Smooth muscle cell (in vitro differentiated cells): ENCODE results near the gene ETV6. TPM values are rescaled to one million over a fixed set of nuclear protein-coding genes. Genes with fewer than 3 reads are reported as not detected.

Source experiments
- DNase-seq: peaks from one replicate; lab custom pipeline; 2025; ENCODE audit not compliant: unreplicated experiment; lab: John Stamatoyannopoulos, UW
- H2AFZ ChIP-seq: fragments of 200-600 bp; sonication (generic); 2 replicates; pipeline ENCODE4 v1.6.0; 2016; ENCODE audit warnings: antibody characterized with exemption, low read depth, mild to moderate bottlenecking
- H3F3A ChIP-seq: fragments of 200-600 bp; sonication (generic); 2 replicates; pipeline ENCODE4 v1.6.0; 2017; ENCODE audit warnings: antibody characterized with exemption, low read depth
- H3K27ac ChIP-seq: fragments of 200-600 bp; sonication (generic); 2 replicates; pipeline ENCODE4 v1.5.1; 2016; ENCODE audit warnings: low read depth, mild to moderate bottlenecking
- H3K27me3 ChIP-seq: fragments of 200-600 bp; sonication (generic); 2 replicates; pipeline ENCODE4 v1.6.1; 2016; ENCODE audit warnings: low read depth, mild to moderate bottlenecking
- H3K36me3 ChIP-seq: fragments of 200-600 bp; sonication (generic); 2 replicates; pipeline ENCODE4 v1.5.1; 2016; ENCODE audit warnings: low read depth
- H3K4me1 ChIP-seq: fragments of 200-600 bp; sonication (generic); 2 replicates; pipeline ENCODE4 v1.5.1; 2016; ENCODE audit warnings: low read depth
- H3K4me2 ChIP-seq: fragments of 200-600 bp; sonication (generic); 2 replicates; pipeline ENCODE4 v1.6.0; 2016; ENCODE audit warnings: mild to moderate bottlenecking
- H3K4me3 ChIP-seq: fragments of 200-600 bp; sonication (generic); 2 replicates; pipeline ENCODE4 v1.5.1; 2016; ENCODE audit warnings: mild to moderate bottlenecking
- H3K79me2 ChIP-seq: fragments of 200-600 bp; sonication (generic); 2 replicates; pipeline ENCODE4 v1.6.0; 2016; ENCODE audit warnings: low read depth, mild to moderate bottlenecking
- H3K9ac ChIP-seq: fragments of 200-600 bp; sonication (generic); 2 replicates; pipeline ENCODE4 v1.6.0; 2016; ENCODE audit warnings: low read depth
- H3K9me3 ChIP-seq: fragments of 200-600 bp; sonication (generic); replicated peaks from 2 replicates; pipeline ENCODE4 v1.5.1; 2016; ENCODE audit warnings: low read depth
- H4K20me1 ChIP-seq: fragments of 200-600 bp; sonication (generic); 2 replicates; pipeline ENCODE4 v1.6.0; 2016; ENCODE audit warnings: low read depth
- WGBS: methylation state at CpG from one replicate; pipeline ENCODE4 v1.1.7; 2016; ENCODE audit warnings: low lambda C conversion rate; 5-methylcytosine and 5-hydroxymethylcytosine counted together
- polyA plus RNA-seq: library from polyadenylated mRNA; unstranded; fragments of >200 nt; fragmentation: Nextera tagmentation; extraction: Ambion mirVana; gene quantifications from 2 replicates; pipeline ENCODE4 v1.2.1, GENCODE V29; 2016
- total RNA-seq: library from RNA; depleted of rRNA; stranded (reverse); fragments of >200 nt; gene quantifications from 2 replicates; pipeline ENCODE4 v1.2.3, GENCODE V29; 2014
- TF ChIP-seq, protein P1 (sequence below): fragments of 200-600 bp; sonication (generic); IDR thresholded peaks from 2 replicates; pipeline ENCODE4 v1.5.1; 2017; ENCODE audit warnings: borderline replicate concordance, mild to moderate bottlenecking, antibody characterized with exemption; ENCODE audit not compliant: insufficient read depth, poor library complexity, severe bottlenecking

Gene ETV6
- total and polyA plus RNA-seq, 2 experiments from 2014 or later = 11.5 to 23.8 TPM

DNA sequence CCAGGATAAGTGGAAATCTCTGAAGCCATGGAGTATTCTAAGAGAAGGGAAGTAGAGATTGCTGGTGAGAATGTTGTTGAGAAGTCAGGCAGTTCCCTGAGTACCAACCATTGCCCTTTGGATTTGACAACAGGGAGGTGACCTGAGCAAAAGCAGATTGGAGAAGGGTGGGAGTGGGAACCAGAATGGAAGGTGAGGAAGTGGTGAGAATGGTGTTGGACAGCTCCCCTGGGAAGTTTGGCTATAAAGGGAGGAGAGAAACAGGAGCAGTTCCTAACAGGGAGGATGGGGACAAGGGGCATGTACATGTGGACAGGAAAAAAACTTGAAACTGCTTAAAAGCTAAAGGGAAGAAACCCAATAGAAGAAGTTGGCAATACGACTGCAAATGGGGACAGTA is 198.1 kb downstream of the ETV6 start:
- Histone ChIP-seq H3K4me2 (no peak overlapping the region), H2AFZ (no peak overlapping the region), H3K4me3 (no peak overlapping the region), H3K9ac (no peak overlapping the region), H3K36me3 (no peaks in the 10 kb centered on the region), H4K20me1 (peaks cover 14% of the 10 kb centered on the region), H3K4me1 (no peaks in the 10 kb centered on the region), H3K27me3 (no peaks in the 10 kb centered on the region), H3F3A (no peaks in the 10 kb centered on the region), H3K79me2 (no peaks in the 10 kb centered on the region), H3K9me3 (no peaks in the 10 kb centered on the region), H3K27ac (no peak overlapping the region)
- 85% methylated on average over 1 of the region's 1 CpG for WGBS
- DNase-seq = no peak
- TF ChIP-seq, protein P1, sequence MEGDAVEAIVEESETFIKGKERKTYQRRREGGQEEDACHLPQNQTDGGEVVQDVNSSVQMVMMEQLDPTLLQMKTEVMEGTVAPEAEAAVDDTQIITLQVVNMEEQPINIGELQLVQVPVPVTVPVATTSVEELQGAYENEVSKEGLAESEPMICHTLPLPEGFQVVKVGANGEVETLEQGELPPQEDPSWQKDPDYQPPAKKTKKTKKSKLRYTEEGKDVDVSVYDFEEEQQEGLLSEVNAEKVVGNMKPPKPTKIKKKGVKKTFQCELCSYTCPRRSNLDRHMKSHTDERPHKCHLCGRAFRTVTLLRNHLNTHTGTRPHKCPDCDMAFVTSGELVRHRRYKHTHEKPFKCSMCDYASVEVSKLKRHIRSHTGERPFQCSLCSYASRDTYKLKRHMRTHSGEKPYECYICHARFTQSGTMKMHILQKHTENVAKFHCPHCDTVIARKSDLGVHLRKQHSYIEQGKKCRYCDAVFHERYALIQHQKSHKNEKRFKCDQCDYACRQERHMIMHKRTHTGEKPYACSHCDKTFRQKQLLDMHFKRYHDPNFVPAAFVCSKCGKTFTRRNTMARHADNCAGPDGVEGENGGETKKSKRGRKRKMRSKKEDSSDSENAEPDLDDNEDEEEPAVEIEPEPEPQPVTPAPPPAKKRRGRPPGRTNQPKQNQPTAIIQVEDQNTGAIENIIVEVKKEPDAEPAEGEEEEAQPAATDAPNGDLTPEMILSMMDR = no peak

GRCh38 chr12:11849757-11850504 is 200.5 kb downstream of the ETV6 start:
- WGBS = 95% methylated on average over 19 of the region's 19 CpGs
- H3K9me3 ChIP-seq = no peaks in the 10 kb centered on the region
- H2AFZ ChIP-seq = no peak overlapping the region
- no peaks in the 10 kb centered on the region for H3F3A ChIP-seq
- TF ChIP-seq, protein P1 = no peak
- peaks cover 3% of the 10 kb centered on the region for H3K36me3 ChIP-seq
- no peaks in the 10 kb centered on the region for H3K27me3 ChIP-seq
- no peak overlapping the region for H3K27ac ChIP-seq
- DNase-seq = no peak
- H3K4me1 ChIP-seq = no peaks in the 10 kb centered on the region
- no peak overlapping the region for H3K9ac ChIP-seq
- no peak overlapping the region for H3K4me2 ChIP-seq
- H3K79me2 ChIP-seq = no peaks in the 10 kb centered on the region
- peaks cover 19% of the 10 kb centered on the region for H4K20me1 ChIP-seq
- no peak overlapping the region for H3K4me3 ChIP-seq

DNA sequence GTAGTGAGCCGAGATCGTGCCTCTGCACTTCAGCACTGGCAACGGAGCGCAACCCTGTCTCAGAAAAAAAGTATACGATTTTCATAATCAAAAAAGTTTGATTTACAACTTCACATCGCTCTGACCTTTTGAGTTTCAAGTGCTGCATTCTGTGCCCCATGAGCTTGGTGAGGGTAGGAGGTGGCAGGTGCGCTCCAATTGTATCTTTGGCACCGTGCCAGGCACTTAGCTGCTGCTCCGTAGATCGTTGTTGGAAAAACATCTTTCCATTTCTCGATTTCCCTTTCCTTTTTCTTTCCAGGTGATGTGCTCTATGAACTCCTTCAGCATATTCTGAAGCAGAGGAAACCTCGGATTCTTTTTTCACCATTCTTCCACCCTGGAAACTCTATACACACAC is 203.7 kb downstream of the ETV6 start:
- no peaks in the 10 kb centered on the region for H3K27me3 ChIP-seq
- no peaks in the 10 kb centered on the region for H3K79me2 ChIP-seq
- H4K20me1 ChIP-seq = peaks cover 10% of the 10 kb centered on the region
- H3K9ac ChIP-seq = no peak overlapping the region
- H3K27ac ChIP-seq = no peak overlapping the region
- TF ChIP-seq, protein P1 = no peak
- no peak overlapping the region for H2AFZ ChIP-seq
- no peak overlapping the region for H3K4me3 ChIP-seq
- WGBS = 96% methylated on average over 12 of the region's 12 CpGs
- DNase-seq = no peak
- no peaks in the 10 kb centered on the region for H3K9me3 ChIP-seq
- H3K4me1 ChIP-seq = peaks cover 3% of the 10 kb centered on the region
- H3K4me2 ChIP-seq = no peak overlapping the region
- H3F3A ChIP-seq = no peaks in the 10 kb centered on the region
- peaks cover 3% of the 10 kb centered on the region for H3K36me3 ChIP-seq

- no peaks in the 10 kb centered on the region for H3K27me3 ChIP-seq
- H3K4me3 ChIP-seq = no peak overlapping the region
- H3K4me2 ChIP-seq = no peak overlapping the region
- H3K9ac ChIP-seq = no peak overlapping the region
- H3K4me1 ChIP-seq = peaks cover 3% of the 10 kb centered on the region
- no peak for DNase-seq
- TF ChIP-seq, protein P1 = no peak
- H3F3A ChIP-seq = no peaks in the 10 kb centered on the region
- 91% methylated on average over 13 of the region's 13 CpGs for WGBS
- H3K27ac ChIP-seq = no peak overlapping the region
- H4K20me1 ChIP-seq = peaks cover 10% of the 10 kb centered on the region
- no peak overlapping the region for H2AFZ ChIP-seq
- peaks cover 3% of the 10 kb centered on the region for H3K36me3 ChIP-seq
- no peaks in the 10 kb centered on the region for H3K79me2 ChIP-seq
- H3K9me3 ChIP-seq = no peaks in the 10 kb centered on the region
Measured at GRCh38 chr12:11854011-11854499, 204.6 kb downstream of the ETV6 start.
